ENCODE results near the gene CEP112.

DNA sequence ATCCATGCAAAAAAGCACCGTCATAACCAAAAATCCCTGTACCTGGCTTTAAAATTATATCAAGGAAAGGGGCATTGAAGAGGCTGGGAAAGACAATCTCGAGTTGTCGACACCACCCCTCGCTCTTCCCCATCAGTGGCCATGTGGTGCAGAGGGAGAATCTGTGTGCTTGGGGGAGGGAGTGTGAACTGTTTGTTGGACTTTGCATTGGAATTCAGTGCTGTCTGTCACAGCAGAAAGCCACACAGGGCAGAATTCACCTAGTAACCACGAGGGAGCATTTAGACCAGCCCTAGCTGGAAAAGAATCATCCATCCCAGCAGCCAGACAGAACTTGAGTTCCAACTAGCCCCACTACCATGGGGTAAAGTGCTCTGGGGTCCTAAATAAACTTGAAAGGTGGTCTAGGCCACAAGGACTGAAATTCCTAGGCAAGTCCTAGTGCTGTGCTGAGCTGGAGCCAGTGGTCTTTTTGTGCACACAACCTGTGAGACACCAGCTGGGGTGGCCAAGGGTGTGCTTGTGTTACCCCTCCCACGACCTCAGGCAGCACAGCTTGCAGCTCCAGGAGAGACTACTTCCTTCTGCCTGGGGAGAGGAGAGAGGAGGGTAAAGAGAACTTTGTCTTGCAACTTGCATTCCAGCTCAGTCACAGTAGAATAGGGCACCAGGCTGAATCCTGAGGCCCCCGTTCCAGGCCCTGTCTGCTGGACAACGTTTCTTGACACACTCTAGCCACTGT lies 11.5 kb upstream of the CEP112 start:
- TF ChIP-seq, protein P1, sequence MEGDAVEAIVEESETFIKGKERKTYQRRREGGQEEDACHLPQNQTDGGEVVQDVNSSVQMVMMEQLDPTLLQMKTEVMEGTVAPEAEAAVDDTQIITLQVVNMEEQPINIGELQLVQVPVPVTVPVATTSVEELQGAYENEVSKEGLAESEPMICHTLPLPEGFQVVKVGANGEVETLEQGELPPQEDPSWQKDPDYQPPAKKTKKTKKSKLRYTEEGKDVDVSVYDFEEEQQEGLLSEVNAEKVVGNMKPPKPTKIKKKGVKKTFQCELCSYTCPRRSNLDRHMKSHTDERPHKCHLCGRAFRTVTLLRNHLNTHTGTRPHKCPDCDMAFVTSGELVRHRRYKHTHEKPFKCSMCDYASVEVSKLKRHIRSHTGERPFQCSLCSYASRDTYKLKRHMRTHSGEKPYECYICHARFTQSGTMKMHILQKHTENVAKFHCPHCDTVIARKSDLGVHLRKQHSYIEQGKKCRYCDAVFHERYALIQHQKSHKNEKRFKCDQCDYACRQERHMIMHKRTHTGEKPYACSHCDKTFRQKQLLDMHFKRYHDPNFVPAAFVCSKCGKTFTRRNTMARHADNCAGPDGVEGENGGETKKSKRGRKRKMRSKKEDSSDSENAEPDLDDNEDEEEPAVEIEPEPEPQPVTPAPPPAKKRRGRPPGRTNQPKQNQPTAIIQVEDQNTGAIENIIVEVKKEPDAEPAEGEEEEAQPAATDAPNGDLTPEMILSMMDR (optimal IDR thresholded peaks at IDR 0.05 in 1 of 3, IDR thresholded peaks at IDR 0.05 in 1 of 3, conservative IDR thresholded peaks at IDR 0.05 in 1 of 3; ENCODE audit: extremely low read depth in 1 of 3, insufficient read depth in 2 of 3, low read length in 3 of 3), result no peak
- TF ChIP-seq EZH2 (IDR thresholded peaks at IDR 0.05; ENCODE audit: low read length), result no peak

All from keratinocyte (primary cell).